H1 (cell line): ENCODE data around the gene GRM4. TPM values are rescaled to one million over a fixed set of nuclear protein-coding genes. Genes with fewer than 3 reads are reported as not detected.

Experiments
- CTCF ChIA-PET: fragments of 300-600 bp; sonication (Branson Sonifier 250); formaldehyde crosslinking; loops from one replicate; lab custom pipeline; 2021; ENCODE audit not compliant: partially characterized antibody; lab: Charles Lee
- POLR2A ChIA-PET: fragments of 300-600 bp; sonication (Branson Sonifier 250); formaldehyde crosslinking; loops from one replicate; lab custom pipeline; 2021; ENCODE audit warnings: inconsistent platforms; ENCODE audit not compliant: partially characterized antibody; lab: Charles Lee
- DNase-seq, 2 experiments: peaks; one replicate each; pipeline versions ENCODE4 v3.0.0 to v3.0.0-alpha.2; 2010 to 2022; ENCODE audit warnings: low spot score in 2 of 2, low read depth in 1 of 2, mixed read lengths in 1 of 2
- FAIRE-seq: peaks from 2 replicates; lab custom pipeline; 2011; peaks lifted over from hg19 to GRCh38; lab: Jason Lieb, UNC
- H2AFZ ChIP-seq: 2 replicates; pipeline ENCODE4 v1.8.1; 2012; ENCODE audit warnings: low read length, inconsistent platforms
- H2AK5ac ChIP-seq: 2 replicates; pipeline ENCODE4 v1.6.1; 2013; ENCODE audit warnings: low read depth, low read length
- H2BK120ac ChIP-seq: replicated peaks from 2 replicates; pipeline ENCODE3; 2013; ENCODE audit warnings: low read depth, low read length, inconsistent platforms
- H2BK12ac ChIP-seq: 2 replicates; pipeline ENCODE4 v1.6.1; 2013; ENCODE audit warnings: low read depth, low read length
- H2BK15ac ChIP-seq: 2 replicates; pipeline ENCODE4 v1.6.1; 2013; ENCODE audit warnings: low read length
- H2BK20ac ChIP-seq: 2 replicates; pipeline ENCODE4 v1.6.1; 2013; ENCODE audit warnings: low read length
- H2BK5ac ChIP-seq: 2 replicates; pipeline ENCODE4 v1.6.1; 2013; ENCODE audit warnings: low read depth, low read length
- H3K14ac ChIP-seq: 2 replicates; pipeline ENCODE4 v1.6.1; 2013; ENCODE audit warnings: inconsistent platforms; ENCODE audit not compliant: insufficient read length
- H3K18ac ChIP-seq: 2 replicates; pipeline ENCODE4 v1.6.1; 2013; ENCODE audit warnings: low read length; ENCODE audit errors: extremely low read depth
- H3K23ac ChIP-seq: 2 replicates; pipeline ENCODE4 v1.6.1; 2013; ENCODE audit warnings: inconsistent platforms; ENCODE audit not compliant: insufficient read length
- H3K23me2 ChIP-seq: 2 replicates; pipeline ENCODE4 v1.6.1; 2013; ENCODE audit warnings: low read depth, low read length
- H3K27ac ChIP-seq: 2 replicates; pipeline ENCODE4 v1.6.1; 2011; ENCODE audit warnings: low read depth, low read length, inconsistent platforms
- H3K27me3 ChIP-seq, 4 experiments: replicated peaks in 1 of 4; 1 replicate in 1 of 4; 2 replicates in 3 of 4; pipeline versions ENCODE4 v1.6.1 to v1.8.1; 2011 to 2013; ENCODE audit warnings: low read length in 3 of 4, mild to moderate bottlenecking in 3 of 4, inconsistent platforms in 2 of 4, mixed read lengths in 2 of 4, moderate library complexity in 1 of 4; ENCODE audit not compliant: control insufficient read depth in 3 of 4, insufficient read depth in 3 of 4; ENCODE audit errors: extremely low read depth in 1 of 4
- H3K36me3 ChIP-seq, 4 experiments: 2 replicates each; pipeline versions ENCODE4 v1.6.1 to v1.8.1; 2011 to 2013; ENCODE audit warnings: mild to moderate bottlenecking in 4 of 4, low read length in 3 of 4, moderate library complexity in 2 of 4, control low read depth in 1 of 4, inconsistent platforms in 1 of 4; ENCODE audit not compliant: insufficient read depth in 4 of 4, control insufficient read depth in 2 of 4
- H3K4ac ChIP-seq: replicated peaks from 2 replicates; pipeline ENCODE3; 2013; ENCODE audit warnings: low read length, low read depth, mixed read lengths, inconsistent platforms; ENCODE audit not compliant: insufficient read length
- H3K4me1 ChIP-seq, 4 experiments: replicated peaks in 1 of 4; 1 replicate in 1 of 4; 2 replicates in 3 of 4; pipeline versions ENCODE4 v1.6.1 to v1.8.1; 2011 to 2013; ENCODE audit warnings: low read length in 3 of 4, inconsistent platforms in 2 of 4, mixed read lengths in 1 of 4; ENCODE audit not compliant: insufficient read depth in 4 of 4, control insufficient read depth in 3 of 4
- H3K4me2 ChIP-seq, 2 experiments: 2 replicates each; pipeline versions ENCODE4 v1.6.1 to v1.8.1; 2011 to 2013; ENCODE audit warnings: low read depth in 2 of 2, low read length in 2 of 2, control low read depth in 1 of 2, inconsistent platforms in 1 of 2, mild to moderate bottlenecking in 1 of 2; ENCODE audit not compliant: insufficient read depth in 1 of 2
- H3K4me3 ChIP-seq, 4 experiments: fragments of 200-600, 300-600 bp in 1 of 4; sonication (generic), shearing (Covaris generic), sonication (Bioruptor Twin) in 1 of 4; 2 replicates each; pipeline versions ENCODE4 v1.5.1 to v1.8.1; 2011 to 2016; ENCODE audit warnings: low read length in 4 of 4, low read depth in 3 of 4, control low read depth in 2 of 4, inconsistent platforms in 2 of 4, mild to moderate bottlenecking in 2 of 4, mixed read lengths in 1 of 4, moderate library complexity in 1 of 4; ENCODE audit not compliant: insufficient read depth in 2 of 4; ENCODE audit errors: extremely low read depth in 1 of 4
- H3K56ac ChIP-seq: replicated peaks from 2 replicates; pipeline ENCODE3; 2013; ENCODE audit warnings: low read depth, mild to moderate bottlenecking, mixed read lengths, low read length, inconsistent platforms; ENCODE audit not compliant: insufficient read length
- H3K79me1 ChIP-seq: 2 replicates; pipeline ENCODE4 v1.6.1; 2013; ENCODE audit warnings: low read depth, low read length, control low read depth
- H3K79me2 ChIP-seq, 2 experiments: 2 replicates each; pipeline versions ENCODE4 v1.6.1 to v1.8.1; 2012 to 2013; ENCODE audit warnings: low read length in 2 of 2, mild to moderate bottlenecking in 2 of 2, inconsistent platforms in 1 of 2; ENCODE audit not compliant: insufficient read depth in 2 of 2, control insufficient read depth in 1 of 2
- H3K9ac ChIP-seq, 4 experiments: replicated peaks in 1 of 4; 1 replicate in 1 of 4; 2 replicates in 3 of 4; pipeline versions ENCODE4 v1.6.1 to v1.8.1; 2011 to 2013; ENCODE audit warnings: low read depth in 3 of 4, low read length in 3 of 4, control low read depth in 2 of 4, mild to moderate bottlenecking in 2 of 4, moderate library complexity in 2 of 4, inconsistent platforms in 1 of 4; ENCODE audit errors: extremely low read depth in 1 of 4
- H3K9me3 ChIP-seq, 2 experiments: 2 replicates each; pipeline versions ENCODE4 v1.6.1 to v1.8.1; 2012 to 2013; ENCODE audit warnings: mild to moderate bottlenecking in 2 of 2, moderate library complexity in 2 of 2, control low read depth in 1 of 2, inconsistent platforms in 1 of 2, low read depth in 1 of 2, low read length in 1 of 2, mixed read lengths in 1 of 2; ENCODE audit not compliant: insufficient read depth in 2 of 2
- H4K20me1 ChIP-seq, 2 experiments: replicated peaks in 1 of 2; 2 replicates each; pipeline versions ENCODE3 to v1.8.1; 2011 to 2013; ENCODE audit warnings: inconsistent platforms in 2 of 2, low read length in 2 of 2, mild to moderate bottlenecking in 1 of 2; ENCODE audit not compliant: insufficient read depth in 2 of 2, control insufficient read depth in 1 of 2
- H4K5ac ChIP-seq: 2 replicates; pipeline ENCODE4 v1.6.1; 2013; ENCODE audit warnings: low read length, low read depth, mixed read lengths, inconsistent platforms; ENCODE audit not compliant: insufficient read length
- H4K8ac ChIP-seq: 2 replicates; pipeline ENCODE4 v1.8.0; 2013; ENCODE audit warnings: mild to moderate bottlenecking, moderate library complexity, low read length, inconsistent platforms; ENCODE audit not compliant: insufficient read depth; ENCODE audit errors: extremely low read depth
- H4K91ac ChIP-seq: replicated peaks from 2 replicates; pipeline ENCODE3; 2013; ENCODE audit warnings: low read length, mixed read lengths, inconsistent platforms; ENCODE audit not compliant: insufficient read length
- WGBS, 2 experiments: shearing (Covaris generic) in 1 of 2; methylation state at CpG; one replicate each; pipeline versions ENCODE4 v1.1.6 to v1.1.7; 2013 to 2015; ENCODE audit warnings: low lambda C conversion rate in 2 of 2, mixed read lengths in 2 of 2, inconsistent platforms in 1 of 2, low coverage in 1 of 2, missing lambda C conversion rate in 1 of 2; ENCODE audit not compliant: insufficient replicate concordance in 2 of 2, insufficient coverage in 1 of 2, insufficient read length in 1 of 2; ENCODE audit errors: extremely low coverage in 1 of 2, missing lambda C conversion rate in 1 of 2; 5-methylcytosine and 5-hydroxymethylcytosine counted together
- polyA plus RNA-seq, 7 experiments: library from polyadenylated mRNA; depleted of rRNA in 3 of 7; stranded (reverse) in 5 of 7; unstranded in 2 of 7; fragments of >200 nt in 5 of 7; fragments of 200-250 nt in 2 of 7; gene quantifications; 1 replicate in 5 of 7; 2 replicates in 1 of 7; 4 replicates in 1 of 7; pipeline versions ENCODE4 v1.2.1 to v1.2.3, GENCODE V29; 2011 to 2013; ENCODE audit warnings: missing spikeins in 2 of 7, mixed read lengths in 2 of 7
- total RNA-seq: library from RNA; stranded (reverse); fragmentation: NEBNext Ultra II Directional; extraction: Animal tissue kit (Norgen Biotek cat#: 25700); gene quantifications from 2 replicates; pipeline ENCODE4 v1.2.1, GENCODE V29; 2021

The GRM4 gene
- total and polyA plus RNA-seq, 2 of the 8 experiments (the other 6 are each of a cell fraction or from before 2014, with no cell fraction given), result 19.6 to 21.5 TPM

DNA sequence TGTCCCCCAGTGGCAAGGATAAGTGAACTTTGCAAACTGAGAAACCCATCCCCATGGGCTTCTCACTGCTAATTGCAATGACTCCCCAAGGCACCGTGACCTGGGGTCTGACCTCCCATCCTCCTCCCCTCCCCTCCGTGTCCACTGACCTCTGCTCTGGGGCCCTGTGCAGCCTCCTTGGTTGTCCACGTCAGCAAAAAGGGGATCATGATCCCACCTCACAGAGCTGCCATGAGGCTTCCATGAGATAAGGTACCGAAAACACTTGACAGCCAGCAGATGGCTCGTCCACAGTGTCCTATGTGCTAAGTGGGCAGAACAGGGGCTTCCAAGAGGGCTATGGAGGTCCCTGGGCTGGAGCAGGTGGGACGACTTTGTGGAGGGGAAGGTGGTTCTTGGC, 104.5 kb downstream of the GRM4 start:
- H3K4me3 ChIP-seq, result no peak overlapping the region
- CTCF ChIA-PET, result interaction anchor here (1.7 to 3.9 kb wide), 5 partner anchors 14 to 114 kb away, joined by 5 to 22 read pairs (median 14); no protein-coding TSS in a partner anchor
- no peak for FAIRE-seq

More for the DNA sequence above, 104.5 kb downstream of the GRM4 start:
- Histone ChIP-seq H3K27me3 (no peaks in the 10 kb centered on the region), H3K36me3 (no peaks in the 10 kb centered on the region), H3K9ac (no peak overlapping the region), H3K4me2 (no peak overlapping the region), H2BK12ac (no peak overlapping the region), H3K9me3 (no peaks in the 10 kb centered on the region), H3K23ac (no peak overlapping the region), H2BK120ac (no peak overlapping the region), H3K56ac (no peak overlapping the region), H4K20me1 (peaks cover 2 to 8% of the 10 kb centered on the region in 2 experiments), H4K8ac (no peak overlapping the region), H3K27ac (no peak overlapping the region), H3K4ac (no peak overlapping the region), H3K23me2 (peaks cover 8% of the 10 kb centered on the region; the same call in 1 of the 2 replicates), H2BK20ac (no peak overlapping the region), H3K14ac (no peak overlapping the region), H3K79me2 (no peaks in the 10 kb centered on the region), H3K4me1 (peaks cover 0 to 9% (median 2%) of the 10 kb centered on the region in 4 experiments; a peak in 3 of 7 replicates), H2BK5ac (no peak overlapping the region), H2BK15ac (no peak overlapping the region), H2AFZ (no peak overlapping the region), H2AK5ac (no peak overlapping the region), H4K5ac (no peak overlapping the region), H4K91ac (no peak overlapping the region), H3K18ac (no peak overlapping the region), H3K79me1 (no peaks in the 10 kb centered on the region)
- no peak for DNase-seq
- POLR2A ChIA-PET, result no interaction called here
- whole genome bisulfite sequencing, 2 experiments, result 87% methylated on average over 5 of the region's 6 CpGs; no CpG with 5 or more reads in 1 of the 2 experiments
